Activated CD4-positive, alpha-beta T cell treated with anti-CD3 and anti-CD28 coated beads for 24 hours (primary cell): ENCODE results near the gene DTD2.
A peak's percentile ranks its signal among the peaks of the same experiment; 100 is the strongest.
"Not testable (repeated sequence)": the region's sequence is repeated elsewhere in the genome, so short reads cannot be mapped to it uniquely, and the experiment has no call there.

Experiments
- DNase-seq, 2 donors: peaks; one replicate each; pipeline ENCODE4 v3.0.0-alpha.2; 2020; ENCODE audit warnings: low read depth in 2 of 2

DTD2 gene

DNA sequence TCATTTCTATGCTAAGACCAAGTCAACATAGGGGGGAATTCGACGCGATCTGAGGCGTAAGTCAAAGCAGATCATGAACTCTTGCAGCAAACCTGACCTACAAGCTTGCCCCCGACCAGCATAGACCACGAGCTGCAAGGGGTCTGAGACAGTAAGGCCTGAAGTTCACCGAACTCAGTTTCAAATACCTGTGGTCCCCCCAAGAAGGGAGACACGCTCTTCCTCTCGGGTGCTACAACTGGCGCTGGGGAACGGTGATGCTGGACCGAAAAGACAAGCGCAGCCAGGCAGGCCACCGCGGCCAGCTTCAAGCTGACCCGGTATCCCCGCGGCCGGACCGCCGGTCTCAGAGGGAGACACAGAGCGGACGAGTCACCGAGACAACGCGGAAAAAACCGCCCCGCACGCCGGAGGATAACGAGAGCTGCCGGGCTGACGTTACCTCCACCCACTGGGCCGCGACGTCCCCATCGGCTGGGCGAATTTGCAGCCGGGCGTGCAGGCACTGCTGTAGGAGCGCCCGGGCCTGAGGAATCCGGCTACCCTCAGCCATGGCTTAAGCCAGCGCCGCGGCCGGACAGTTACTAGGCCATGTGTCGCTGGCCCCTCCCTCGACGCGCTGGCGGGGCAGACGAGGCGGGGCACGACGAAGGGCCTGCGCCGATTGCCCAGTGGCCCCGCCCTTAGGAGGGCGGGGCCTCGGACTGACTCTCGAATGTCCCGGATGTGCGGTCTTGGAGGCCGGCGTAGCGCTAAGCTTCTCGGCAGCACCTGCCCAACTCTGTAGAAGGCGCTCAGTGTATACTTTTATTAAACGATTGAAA, at the start of gene DTD2:
Gene DTD2, minus strand, starts transcription at position 666 of the 824 bp plus-strand sequence. Its CDS starts 113 bp downstream, at position 553.
- DNase-seq, result peak; percentile 83 to 86

DNA sequence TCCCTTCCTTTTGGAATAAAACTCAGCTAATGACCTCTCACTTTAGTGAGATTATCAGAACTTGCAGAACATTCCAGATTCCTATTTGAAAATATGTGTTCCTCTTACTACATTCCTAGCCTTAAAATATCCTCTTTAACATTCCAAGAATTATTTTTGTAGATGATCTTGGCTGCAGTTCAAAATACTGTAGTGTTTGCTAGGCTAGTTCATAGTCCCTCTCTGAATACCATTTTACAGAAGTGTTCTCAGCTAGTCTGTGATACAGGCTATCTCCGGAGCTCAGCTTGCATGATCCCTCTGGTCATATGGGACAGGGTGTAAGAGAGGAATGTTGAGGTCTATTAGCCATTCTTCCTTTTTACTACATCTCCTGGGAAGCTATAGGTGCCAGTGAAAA, 48.1 kb upstream of the DTD2 start:
- no peak for DNase-seq

DNA sequence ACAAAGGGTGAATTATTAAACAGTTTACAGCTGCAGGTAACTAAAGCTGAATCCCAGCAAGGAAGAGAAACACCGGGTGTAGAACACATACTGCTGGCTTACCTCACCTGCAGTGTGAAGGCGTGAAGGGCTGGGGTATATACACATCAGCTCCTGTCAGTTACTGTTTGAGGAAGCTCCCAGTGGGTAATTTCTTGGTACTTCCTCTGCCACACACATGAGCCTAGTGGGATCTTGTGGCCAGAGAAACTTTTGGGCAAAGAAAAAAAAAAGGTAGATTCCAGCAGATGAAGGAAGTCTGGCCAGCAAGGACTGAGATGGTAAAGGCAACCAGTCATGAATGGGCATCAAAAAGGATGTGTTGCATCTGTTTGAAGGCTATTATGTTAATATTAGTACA, 44.6 kb upstream of the DTD2 start:
- DNase-seq, result no peak

DNA sequence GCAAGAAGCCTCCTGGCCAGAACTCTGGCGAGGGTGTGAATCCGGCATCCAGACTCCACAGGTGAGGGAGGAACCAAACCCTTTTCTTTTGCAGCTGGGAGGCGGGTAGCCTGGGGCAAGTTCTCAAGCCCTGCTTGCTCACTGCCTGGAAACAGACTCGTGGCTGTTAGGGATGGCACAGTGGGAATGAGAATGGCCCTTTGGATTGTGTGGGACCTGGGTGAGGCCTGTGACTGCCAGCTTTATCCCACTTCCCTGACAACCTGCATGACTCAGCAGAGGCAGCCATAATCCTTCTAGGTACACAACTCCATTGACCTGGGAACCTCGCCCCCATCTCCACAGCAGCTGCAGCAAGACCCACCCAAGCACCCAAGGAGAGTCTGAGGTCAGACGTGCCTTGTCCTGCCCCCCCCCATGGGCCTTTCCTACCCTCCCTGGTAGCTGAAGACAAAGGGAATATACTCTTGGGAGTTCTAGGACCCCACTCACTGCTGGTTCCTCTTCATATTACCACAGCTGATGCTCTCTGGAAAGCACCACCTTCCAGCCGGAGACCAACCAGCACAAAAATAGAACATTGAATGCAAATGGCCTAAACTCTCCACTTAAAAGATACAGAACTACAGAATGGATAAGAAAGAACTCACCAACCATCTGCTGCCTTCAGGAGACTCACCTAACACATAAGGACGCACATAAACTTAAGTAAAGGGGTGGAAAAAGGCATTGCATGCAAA, 35.6 kb upstream of the DTD2 start:
- DNase-seq, result no peak

DNA sequence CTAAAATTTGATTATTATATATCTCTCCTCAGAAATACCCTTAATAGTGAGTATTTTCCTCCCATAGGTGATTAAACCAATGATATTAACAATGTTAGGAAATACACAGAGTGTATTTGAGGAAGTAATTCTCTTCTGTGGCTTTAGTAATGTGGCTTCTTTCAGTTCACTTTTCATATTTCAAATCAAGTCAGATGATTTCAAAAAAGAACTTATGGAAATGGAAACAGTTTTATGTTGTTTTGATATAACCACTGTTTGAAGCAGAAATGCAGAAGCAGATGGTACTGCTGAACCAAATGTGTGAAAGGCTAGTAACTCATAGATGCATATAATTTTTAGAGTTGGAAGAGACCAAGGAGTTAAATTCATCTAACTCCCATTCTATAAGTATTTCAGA, 32.4 kb upstream of the DTD2 start:
- no peak for DNase-seq

DNA sequence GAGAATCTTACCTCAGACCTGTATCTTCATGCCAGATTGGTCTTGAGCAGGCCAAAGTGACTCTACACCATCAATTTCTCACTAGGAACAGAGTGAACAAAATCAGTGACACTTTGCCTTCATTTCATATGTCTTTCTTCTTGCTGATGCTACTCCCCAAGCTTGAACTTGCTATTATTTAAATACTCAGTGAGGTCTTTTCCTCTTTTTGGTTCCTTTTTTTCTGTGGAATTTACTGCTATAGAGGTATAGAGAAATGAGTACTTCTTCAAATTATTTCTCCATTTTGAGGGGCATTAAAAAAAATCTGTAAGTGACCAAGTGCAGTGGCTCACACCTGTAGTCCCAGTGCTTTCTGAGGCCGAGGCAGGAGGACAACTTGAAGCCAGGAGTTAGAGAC, 30.6 kb upstream of the DTD2 start, which contains the start of gene GPR33:
Gene GPR33, minus strand, starts transcription at position 154 of the 400 bp plus-strand sequence. CDS start 4,074 bp downstream, outside the sequence.
- no peak for DNase-seq

DNA sequence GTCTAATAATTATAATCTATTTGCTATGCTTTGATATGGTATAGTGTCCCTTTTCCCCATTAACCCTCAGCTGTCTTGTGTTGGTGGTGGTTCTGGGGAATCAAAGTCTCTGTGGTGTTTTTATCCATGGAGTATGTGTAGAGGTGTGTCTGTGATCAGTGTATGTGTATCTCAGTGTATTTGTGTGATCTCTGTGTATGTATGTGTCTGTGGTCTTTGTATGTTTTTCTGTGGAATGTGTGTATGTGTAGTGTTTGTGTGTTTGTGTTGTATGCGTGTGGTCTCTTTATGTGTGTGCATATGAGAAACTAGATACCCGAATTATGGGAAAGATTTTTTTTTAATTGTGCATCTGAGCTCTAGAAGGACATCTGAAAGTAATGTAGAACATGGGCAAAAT, 29.5 kb upstream of the DTD2 start:
- DNase-seq, result no peak

DNA sequence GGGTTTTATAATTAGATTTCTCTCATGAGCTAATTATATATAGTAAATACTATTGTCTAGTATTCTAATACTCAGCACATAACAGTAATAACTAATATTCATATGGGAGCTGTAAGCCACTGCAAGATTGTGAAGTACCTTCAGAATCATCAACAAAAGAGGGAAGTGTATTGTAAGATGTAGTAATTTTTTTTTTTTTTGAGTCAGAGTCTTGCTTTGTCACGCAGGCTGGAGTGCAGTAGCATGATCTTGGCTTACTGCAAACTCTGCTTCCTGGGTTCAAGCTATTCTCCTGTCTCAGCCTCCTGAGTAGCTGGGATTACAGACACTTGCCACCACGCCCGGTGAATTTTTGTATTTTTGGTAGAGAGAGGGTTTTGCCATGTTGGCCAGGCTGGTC, 27.4 kb upstream of the DTD2 start:
- DNase-seq, result no peak

DNA sequence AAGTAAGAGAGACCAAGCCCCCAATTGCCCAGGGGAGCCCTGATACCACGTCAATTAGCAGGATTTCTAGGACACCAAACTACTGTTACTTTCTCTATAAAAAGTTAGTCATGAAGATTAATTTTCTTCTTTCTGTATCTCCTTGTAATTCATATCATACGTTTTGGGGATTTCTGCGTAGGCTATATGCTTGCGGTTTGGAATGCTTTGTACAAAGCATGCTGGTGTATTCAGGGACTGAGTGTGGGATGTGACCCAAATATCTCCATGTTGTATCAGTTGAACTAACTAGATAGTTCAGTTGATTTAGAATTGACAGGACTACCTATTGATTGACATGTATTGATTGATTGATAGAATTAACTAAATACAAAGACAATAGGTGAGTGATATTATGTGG, 22.9 kb upstream of the DTD2 start:
- no peak for DNase-seq

DNA sequence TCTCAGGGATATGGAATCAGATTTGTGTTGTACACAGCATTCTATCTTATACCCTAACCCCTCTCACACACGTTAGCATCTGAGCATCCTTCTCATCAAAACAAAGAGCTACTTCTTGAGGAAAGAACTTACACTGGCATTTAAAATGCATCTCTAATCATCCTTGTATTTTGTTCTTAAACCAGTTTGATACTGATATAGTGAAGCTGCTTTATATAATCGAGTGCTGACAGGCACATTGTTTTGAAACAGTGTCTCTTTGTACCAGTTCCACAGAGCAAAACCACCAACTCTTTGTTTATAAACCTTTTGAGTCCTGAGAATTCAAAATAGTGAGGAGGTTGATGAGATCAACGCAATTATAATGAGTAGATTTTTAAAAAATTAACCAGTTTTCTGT, 21.7 kb upstream of the DTD2 start:
- no peak for DNase-seq

DNA sequence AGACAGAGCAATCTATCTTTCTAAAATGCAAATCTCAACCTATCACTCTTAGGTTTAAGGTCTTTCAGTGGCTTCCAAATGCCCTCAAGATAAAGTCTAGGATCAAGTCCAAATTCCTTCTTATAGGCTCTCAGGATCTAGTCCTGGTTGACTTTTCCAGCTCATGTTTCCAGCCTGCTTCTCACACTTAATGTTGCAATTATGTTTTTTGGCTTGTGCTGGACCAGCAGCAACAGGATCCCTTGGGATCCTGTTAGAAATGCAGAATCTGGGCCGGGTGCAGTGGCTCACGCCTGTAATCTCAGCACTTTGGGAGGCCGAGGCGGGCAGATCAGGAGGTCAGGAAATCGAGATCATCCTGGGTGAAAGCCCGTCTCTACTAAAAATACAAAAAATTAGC, 19.9 kb upstream of the DTD2 start:
- DNase-seq, result no peak

DNA sequence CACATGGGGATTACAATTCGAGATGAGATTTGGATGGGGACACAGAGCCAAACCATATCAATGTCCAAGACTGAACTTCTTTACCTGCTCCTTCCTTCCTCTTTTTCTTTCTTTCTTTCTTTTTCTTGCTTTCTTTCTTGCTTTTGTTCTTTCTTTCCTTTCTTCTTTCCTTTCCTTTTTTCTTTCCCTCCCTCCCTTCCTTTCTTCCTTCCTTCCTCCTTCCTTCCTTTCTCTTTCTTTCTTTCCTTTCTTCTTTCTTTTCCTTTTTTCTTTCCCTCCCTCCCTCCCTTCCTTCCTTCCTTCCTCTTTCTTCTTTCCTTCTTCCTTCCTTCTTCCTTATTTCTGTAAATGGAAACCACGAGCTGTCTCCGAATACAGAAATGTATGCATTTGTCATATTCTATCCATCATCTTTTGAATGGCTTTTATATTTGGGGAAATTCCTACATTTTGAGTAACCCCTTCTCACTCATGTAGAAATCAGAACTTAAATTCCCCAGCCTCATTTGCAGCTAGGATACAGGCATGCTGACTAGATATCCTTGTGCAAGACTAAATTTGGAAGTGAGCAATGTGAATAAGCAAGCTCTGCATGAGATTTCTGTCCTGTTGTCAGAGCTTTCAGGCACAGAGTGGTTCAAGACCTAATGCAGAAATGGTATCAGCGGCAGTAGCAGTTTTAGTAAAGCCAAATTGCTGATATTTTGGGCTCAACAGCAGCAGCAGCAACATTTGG, 19.0 kb upstream of the DTD2 start:
- no peak for DNase-seq

DNA sequence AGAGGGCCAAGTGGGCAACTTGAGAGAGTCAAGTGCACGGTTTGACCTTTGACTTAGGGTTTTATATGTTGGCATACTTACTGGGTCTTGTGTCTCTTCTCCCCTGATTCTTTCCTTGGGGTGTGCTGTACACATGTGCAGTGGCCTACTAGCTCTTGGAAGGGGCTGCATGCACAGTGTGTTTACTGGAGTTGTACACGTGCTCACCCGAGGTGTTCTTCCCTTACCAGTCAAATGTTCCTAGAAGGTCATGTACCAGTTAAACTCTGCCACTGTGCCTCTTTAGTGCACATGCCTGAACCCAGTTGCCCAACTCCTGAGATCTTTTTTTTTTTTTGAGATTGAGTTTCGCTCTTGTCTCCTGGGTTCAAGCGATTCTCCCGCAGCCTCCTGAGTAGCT, 9.2 kb upstream of the DTD2 start:
- DNase-seq, result no peak

DNA sequence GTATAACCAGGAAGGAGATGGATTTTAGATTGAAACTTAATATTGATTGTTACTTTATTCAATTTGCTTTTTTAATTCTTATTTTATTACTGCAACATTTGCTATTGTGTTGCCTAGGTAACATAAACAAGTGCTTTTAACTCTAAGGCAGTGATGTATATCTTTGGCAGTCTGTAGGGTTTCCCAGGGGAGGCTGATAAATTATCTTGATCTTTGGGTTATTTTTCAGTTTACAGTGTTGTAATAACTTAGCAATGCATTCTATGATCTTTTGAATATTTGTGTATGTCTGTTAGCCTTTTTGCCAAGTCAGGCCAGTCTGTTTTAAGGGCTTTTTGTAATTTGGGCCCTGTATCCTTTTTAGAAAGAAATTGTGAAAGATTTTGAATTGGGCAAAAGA, 7.8 kb upstream of the DTD2 start:
- no peak for DNase-seq

DNA sequence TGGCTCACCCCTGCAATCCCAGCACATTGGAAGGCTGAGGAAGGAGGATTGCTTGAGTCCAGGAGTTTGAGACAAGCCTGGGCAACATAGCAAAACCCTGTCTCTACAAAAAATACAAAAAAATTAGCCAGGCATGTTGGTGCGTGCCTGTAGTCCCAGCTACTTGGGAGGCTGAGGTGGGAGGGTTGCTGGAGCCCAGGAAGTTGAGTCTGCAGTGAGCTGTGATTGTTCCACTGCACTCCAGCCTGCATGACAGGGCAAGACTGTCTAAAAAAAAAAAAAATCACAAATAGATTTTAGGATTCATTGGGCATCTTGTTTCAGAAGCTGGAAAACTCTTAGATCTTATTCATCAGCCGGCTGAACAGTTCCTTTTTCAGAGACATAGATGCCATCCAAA, 5.1 kb upstream of the DTD2 start:
- DNase-seq, result not testable (repeated sequence)

DNA sequence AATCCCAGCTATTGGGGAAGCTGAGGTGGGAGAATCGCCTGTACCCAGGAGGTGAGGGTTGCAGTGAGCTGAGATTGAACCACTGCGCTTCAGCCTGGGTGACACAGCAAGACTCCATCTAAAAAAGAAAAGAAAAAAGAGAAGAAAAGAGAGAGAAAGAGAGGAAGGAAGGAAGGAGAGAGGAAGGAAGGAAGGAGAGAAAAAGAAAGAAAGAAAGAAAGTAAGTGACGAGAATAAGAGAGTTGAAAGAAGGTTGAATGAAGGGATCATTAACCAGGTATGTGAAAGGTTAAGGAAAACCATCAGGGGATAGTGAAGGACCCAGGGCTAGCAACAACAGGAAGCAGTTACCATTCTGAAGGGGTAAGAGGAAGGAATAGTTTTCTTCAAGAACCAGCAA, 4.2 kb upstream of the DTD2 start:
- DNase-seq, result no peak

DNA sequence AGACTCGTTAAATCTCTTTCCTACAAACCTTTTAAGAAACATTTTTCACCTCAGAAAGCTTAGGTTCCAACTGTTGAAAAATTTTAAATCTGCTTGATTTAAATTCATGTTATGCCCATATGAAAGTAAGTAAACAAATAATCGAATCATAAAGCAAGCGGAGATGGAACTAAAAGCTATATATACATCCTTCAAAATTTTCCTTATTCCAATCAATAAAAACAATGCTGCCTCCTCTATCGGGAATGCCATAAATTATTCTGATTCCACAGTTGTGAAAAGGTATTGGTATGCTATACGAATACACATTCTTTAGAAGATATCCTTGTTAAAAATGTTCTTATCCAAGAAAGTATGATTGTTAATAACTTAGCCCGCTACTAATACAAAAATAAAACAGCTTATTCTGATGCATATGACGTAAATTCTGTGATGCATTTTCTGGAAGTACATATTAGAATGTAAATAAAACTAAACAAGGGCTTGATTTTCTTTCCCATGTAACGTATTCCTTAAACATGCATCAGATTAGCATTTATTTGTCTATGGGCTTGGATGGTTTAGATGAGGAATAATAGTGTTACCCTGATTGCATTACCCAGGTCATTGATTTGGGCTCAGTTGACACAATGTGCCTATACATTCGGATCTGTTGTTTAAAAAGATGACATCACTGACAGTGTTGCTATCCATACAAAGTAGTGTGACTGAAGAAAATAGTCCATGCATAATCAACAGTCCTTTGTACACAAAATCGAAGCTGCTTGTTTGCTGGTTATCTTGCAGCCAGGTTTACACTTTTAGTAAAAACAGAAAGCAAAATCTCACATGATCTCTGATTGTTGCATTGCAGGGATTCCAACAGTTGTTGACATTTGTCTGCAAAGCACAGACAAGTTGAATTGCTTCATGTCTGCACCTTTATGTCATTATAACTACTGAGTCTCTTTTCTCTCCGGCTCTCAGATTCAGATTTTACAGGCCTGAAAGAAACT, 656 bp upstream of the DTD2 start:
- DNase-seq, result no peak

DNA sequence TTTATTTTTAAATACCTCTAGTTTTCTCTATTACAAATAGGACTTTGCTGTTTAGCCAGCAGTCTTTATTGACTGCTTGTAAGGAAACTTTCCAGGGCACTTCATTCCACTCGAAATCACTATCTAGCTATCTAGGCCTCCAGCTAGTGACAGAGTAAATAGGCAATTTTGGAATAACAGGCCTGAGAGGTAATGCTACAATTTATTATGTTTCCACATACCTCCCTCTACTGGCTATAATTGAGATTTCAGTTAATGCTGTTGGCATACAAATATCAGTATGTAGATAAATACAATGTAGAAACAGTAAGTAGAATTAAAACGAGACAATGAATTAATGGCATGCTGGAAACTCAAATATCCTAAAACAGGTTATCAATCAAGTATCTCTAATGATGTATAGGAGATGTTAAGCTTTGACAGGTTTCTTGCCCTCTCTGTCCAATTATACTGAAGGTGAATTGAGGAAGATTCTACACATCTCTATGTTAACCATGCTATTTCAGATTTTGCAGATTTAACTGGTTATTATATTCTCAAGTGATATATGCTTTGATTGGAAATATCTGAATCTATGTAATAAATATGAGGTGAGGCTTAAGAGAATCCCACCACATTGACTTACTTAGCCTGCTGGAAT, 7.2 kb downstream of the DTD2 start:
- DNase-seq, result no peak

DNA sequence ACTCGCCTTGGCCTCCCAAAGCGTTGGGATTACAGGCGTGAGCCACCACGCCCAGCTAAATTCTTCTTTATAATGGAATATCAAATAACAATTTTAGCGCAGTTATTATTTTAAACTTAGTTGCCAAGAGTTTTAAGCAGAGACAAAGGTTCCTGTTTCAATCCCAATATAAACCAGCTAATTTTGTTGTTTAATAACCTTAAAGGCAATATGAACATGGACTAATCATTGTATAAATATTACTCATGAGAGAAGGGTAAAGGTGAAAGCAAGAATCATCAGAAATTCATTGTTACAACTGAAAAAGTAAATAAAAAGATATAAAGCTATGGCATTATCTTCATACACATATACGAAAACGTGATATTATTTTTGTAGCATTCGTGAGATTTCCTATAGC, 8.2 kb downstream of the DTD2 start:
- no peak for DNase-seq

DNA sequence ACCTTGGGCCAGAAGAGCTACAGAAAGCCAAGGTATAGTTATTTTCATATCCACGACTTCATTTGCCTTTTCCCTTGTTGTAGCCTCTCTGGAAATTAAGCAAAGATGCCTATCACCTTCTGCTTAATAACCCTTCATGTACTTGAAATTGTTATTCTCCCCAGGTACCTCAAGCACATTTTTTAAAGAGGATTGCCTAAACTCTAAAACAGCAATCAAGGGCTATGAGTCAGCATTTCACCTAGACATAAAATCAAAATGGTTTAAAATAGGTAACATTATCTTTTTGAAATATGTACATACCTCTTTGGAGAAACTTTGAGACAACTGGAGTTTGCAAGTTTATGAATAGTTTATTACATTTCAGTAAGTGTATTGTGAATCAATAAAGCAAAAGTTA, 11.6 kb downstream of the DTD2 start:
- DNase-seq, result no peak

DNA sequence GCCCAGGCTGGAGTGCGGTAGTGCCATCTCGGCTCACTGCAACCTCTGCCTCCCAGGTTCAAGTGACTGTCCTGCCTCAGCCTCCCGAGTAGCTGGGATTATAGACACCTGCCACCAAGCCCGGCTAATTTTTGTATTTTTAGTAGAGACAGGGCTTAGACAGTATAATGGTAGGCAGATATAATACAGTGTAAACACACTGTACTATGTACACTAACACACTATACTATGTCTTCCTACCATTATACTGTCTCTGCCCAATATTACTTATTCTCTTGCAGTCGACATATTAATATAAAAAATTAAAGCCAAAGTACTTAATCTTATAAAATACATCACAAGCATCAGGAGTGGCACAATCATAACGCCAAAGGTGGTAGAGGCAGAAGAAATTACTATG, 15.0 kb downstream of the DTD2 start:
- DNase-seq, result no peak
